Endothelial cell of umbilical vein (primary cell): ENCODE results near the gene SIRT3. TPM values are rescaled to one million over a fixed set of nuclear protein-coding genes. Genes with fewer than 3 reads are reported as not detected.

Experiments used
- BruUV-seq: library from RNA; stranded (reverse); fragments of 400-500 nt; replicated peaks from 2 replicates; lab custom pipeline; 2021; lab: Mats Ljungman, UMichigan
- CTCF ChIA-PET: fragments of 300-600, 350-600 bp; sonication (Branson Sonifier 250); formaldehyde crosslinking; loops from one replicate; lab custom pipeline; 2021; ENCODE audit warnings: antibody characterized with exemption, inconsistent platforms; lab: Charles Lee
- POLR2A ChIA-PET: fragments of 300-600, 350-600 bp; sonication (Branson Sonifier 250); formaldehyde crosslinking; loops from one replicate; lab custom pipeline; 2021; ENCODE audit warnings: antibody characterized with exemption, inconsistent platforms; lab: Charles Lee
- DNase-seq: peaks from one replicate; pipeline ENCODE4 v3.0.0-alpha.2; 2011; ENCODE audit warnings: low read depth, low spot score
- FAIRE-seq: peaks from 2 replicates; lab custom pipeline; 2011; peaks lifted over from hg19 to GRCh38; lab: Jason Lieb, UNC
- H2AFZ ChIP-seq: 2 replicates; pipeline ENCODE4 v1.6.0; 2012; ENCODE audit warnings: low read depth, low read length, control low read depth, inconsistent platforms
- H3K27ac ChIP-seq: 2 replicates; pipeline ENCODE4 v1.5.1; 2011; ENCODE audit warnings: low read depth, mild to moderate bottlenecking, control low read depth, low read length, moderate library complexity; ENCODE audit not compliant: insufficient read depth
- H3K27me3 ChIP-seq, 2 experiments: 2 replicates each; pipeline versions ENCODE4 v1.6.0 to v1.6.1; 2011; ENCODE audit warnings: low read length in 2 of 2, mixed read lengths in 1 of 2; ENCODE audit not compliant: control insufficient read depth in 2 of 2, insufficient read depth in 2 of 2
- H3K36me3 ChIP-seq, 2 experiments: 2 replicates in 1 of 2; 3 replicates in 1 of 2; pipeline ENCODE4 v1.5.1; 2011; ENCODE audit warnings: low read length in 2 of 2, mild to moderate bottlenecking in 1 of 2, moderate library complexity in 1 of 2; ENCODE audit not compliant: control insufficient read depth in 2 of 2, insufficient read depth in 2 of 2; ENCODE audit errors: extremely low read depth in 1 of 2
- H3K4me1 ChIP-seq: 3 replicates; pipeline ENCODE4 v1.5.1; 2011; ENCODE audit warnings: mild to moderate bottlenecking, low read length; ENCODE audit not compliant: control insufficient read depth, insufficient read depth; ENCODE audit errors: extremely low read depth
- H3K4me2 ChIP-seq: 2 replicates; pipeline ENCODE4 v1.6.1; 2011; ENCODE audit warnings: low read length, control low read depth, mixed read lengths; ENCODE audit not compliant: insufficient read depth
- H3K4me3 ChIP-seq, 3 experiments: fragments of 200-600 bp in 1 of 3; sonication (generic), shearing (Covaris generic) in 1 of 3; replicated peaks in 1 of 3; 2 replicates each; pipeline ENCODE4 v1.5.1; 2011 to 2016; ENCODE audit warnings: control low read depth in 3 of 3, low read length in 3 of 3, mild to moderate bottlenecking in 2 of 3, inconsistent platforms in 1 of 3, low read depth in 1 of 3, moderate library complexity in 1 of 3; ENCODE audit not compliant: insufficient read depth in 1 of 3
- H3K79me2 ChIP-seq: 2 replicates; pipeline ENCODE4 v1.6.0; 2012; ENCODE audit warnings: low read length, inconsistent platforms; ENCODE audit not compliant: control insufficient read depth, insufficient read depth
- H3K9ac ChIP-seq: replicated peaks from 2 replicates; pipeline ENCODE3; 2011; ENCODE audit warnings: low read length, control low read depth; ENCODE audit not compliant: insufficient read depth; ENCODE audit errors: extremely low read depth
- H3K9me1 ChIP-seq: replicated peaks from 3 replicates; pipeline ENCODE4 v1.6.0; 2011; ENCODE audit warnings: mild to moderate bottlenecking, low read length; ENCODE audit not compliant: control insufficient read depth, insufficient read depth; ENCODE audit errors: extremely low read depth
- H3K9me3 ChIP-seq: replicated peaks from 2 replicates; pipeline ENCODE4 v1.5.1; 2012; ENCODE audit warnings: low read length, inconsistent platforms; ENCODE audit not compliant: control insufficient read depth, insufficient read depth
- H4K20me1 ChIP-seq: replicated peaks from 2 replicates; pipeline ENCODE3; 2011; ENCODE audit warnings: mild to moderate bottlenecking, low read length; ENCODE audit not compliant: control insufficient read depth, insufficient read depth; ENCODE audit errors: extremely low read depth
- CTCF ChIP-seq, 2 donors: IDR thresholded peaks; 1 replicate in 1 of 2; 2 replicates in 1 of 2; pipeline ENCODE4 v1.5.1; 2011; ENCODE audit warnings: low read length in 2 of 2, mild to moderate bottlenecking in 2 of 2, moderate library complexity in 2 of 2, control low read depth in 1 of 2, inconsistent platforms in 1 of 2, low read depth in 1 of 2; ENCODE audit not compliant: insufficient read depth in 1 of 2; ENCODE audit errors: extremely low read depth in 1 of 2
- EZH2 ChIP-seq: IDR thresholded peaks from 2 replicates; pipeline ENCODE4 v1.6.1; 2012; ENCODE audit warnings: borderline replicate concordance, low read depth, mild to moderate bottlenecking, moderate library complexity, low read length, inconsistent platforms; ENCODE audit not compliant: severe bottlenecking
- FOS ChIP-seq: IDR thresholded peaks from 2 replicates; pipeline ENCODE4 v1.6.1; 2011; ENCODE audit warnings: mild to moderate bottlenecking, low read length, moderate library complexity, borderline replicate concordance; ENCODE audit not compliant: insufficient read depth
- GATA2 ChIP-seq: IDR thresholded peaks from 2 replicates; pipeline ENCODE4 v1.7.0; 2011; ENCODE audit warnings: low read depth, mild to moderate bottlenecking, moderate library complexity, mixed read lengths, low read length; ENCODE audit not compliant: insufficient read length, insufficient read depth
- JUN ChIP-seq: IDR thresholded peaks from 2 replicates; pipeline ENCODE4 v1.6.1; 2011; ENCODE audit warnings: borderline replicate concordance, low read depth; ENCODE audit not compliant: insufficient read length, insufficient read depth
- MYC ChIP-seq: IDR thresholded peaks from one replicate; pipeline ENCODE4 v1.6.1; 2011; ENCODE audit warnings: mild to moderate bottlenecking, low read depth, low read length
- POLR2A ChIP-seq: IDR thresholded peaks from 2 replicates; pipeline ENCODE4 v1.6.1; 2012; ENCODE audit warnings: low read depth, mild to moderate bottlenecking, control low read depth, low read length
- POLR2AphosphoS5 ChIP-seq: IDR thresholded peaks from 2 replicates; pipeline ENCODE4 v1.6.1; 2012; ENCODE audit warnings: low read depth, mild to moderate bottlenecking, control low read depth, low read length, moderate library complexity; ENCODE audit not compliant: insufficient read depth
- dilution Hi-C: fragments of 300-500 bp; cut with MboI; formaldehyde crosslinking; loops from one replicate; pipeline ENCODE4 v1.15.0; 2019; ENCODE audit warnings: low sequenced_read_pairs; ENCODE audit not compliant: extremely low pct_ligation_motif_present
- intact Hi-C: fragments of 100-400 bp; cut with micrococcal nuclease; formaldehyde crosslinking; loops from one replicate; pipeline ENCODE4 v1.10.0; 2022
- polyA plus RNA-seq, 4 experiments: library from polyadenylated mRNA; depleted of rRNA in 3 of 4; stranded (reverse) in 3 of 4; unstranded in 1 of 4; fragments of >200 nt; gene quantifications; 2 replicates each; pipeline versions ENCODE4 v1.2.1 to v1.2.3, GENCODE V29; 2011 to 2012; ENCODE audit warnings: missing spikeins in 1 of 4
- total RNA-seq: library from RNA; stranded (reverse); gene quantifications from 2 replicates; pipeline ENCODE4 v1.2.3, GENCODE V29; 2021

The SIRT3 gene
- total and polyA plus RNA-seq, 2 donors (not counting 3 experiments of a cell fraction or from before 2014, with no cell fraction given) = 12.0 to 18.3 TPM

GRCh38 chr11:217704-218103, 18.4 kb downstream of the SIRT3 start:
- TF ChIP-seq POLR2A (no peak), JUN (no peak), MYC (no peak), POLR2AphosphoS5 (no peak), FOS (no peak), GATA2 (no peak), CTCF (IDR thresholded peaks at IDR 0.05; ENCODE audit: extremely low read depth in 1 of 2, insufficient read depth in 1 of 2, low read depth in 1 of 2, low read length in 2 of 2) (no peak), EZH2 (no peak)
- H3K36me3 ChIP-seq = peaks cover 19% of the 10 kb centered on the region in 2 experiments
- DNase-seq (no peak), FAIRE-seq (no peak)
- intact Hi-C loops (no loop called here), dilution Hi-C loops (no loop called here)
- H3K79me2 ChIP-seq = no peaks in the 10 kb centered on the region
- H2AFZ ChIP-seq = no peak overlapping the region
- no peaks in the 10 kb centered on the region for H3K4me1 ChIP-seq
- CTCF ChIA-PET = interaction anchor here (1.9 kb wide), 1 partner anchor 12 kb away, joined by 4 read pairs; no protein-coding TSS in a partner anchor
- no peaks in the 10 kb centered on the region for H3K27me3 ChIP-seq
- H3K9me3 ChIP-seq = no peaks in the 10 kb centered on the region
- POLR2A ChIA-PET = interaction anchor here (1.1 kb wide), 1 partner anchor 10 kb away, joined by 6 read pairs; the partner anchor contains the start of genes BET1L and RIC8A
- no peak overlapping the region for H3K4me2 ChIP-seq
- no peak overlapping the region for H3K4me3 ChIP-seq
- H3K9me1 ChIP-seq = no peaks in the 10 kb centered on the region
- H3K9ac ChIP-seq = no peak overlapping the region
- no peak overlapping the region for H3K27ac ChIP-seq
- BruUV-seq = no TSS peak
- no peaks in the 10 kb centered on the region for H4K20me1 ChIP-seq
